RKO (cell line): ENCODE results near the gene MSI2.

ENCODE experiments used
- DNase-seq: peaks from one replicate; pipeline ENCODE4 v3.0.0-alpha.2; 2016; ENCODE audit warnings: low spot score

The MSI2 gene

GRCh38 chr17:57343717-57344116, 87.4 kb downstream of the MSI2 start:
- no peak for DNase-seq

DNA sequence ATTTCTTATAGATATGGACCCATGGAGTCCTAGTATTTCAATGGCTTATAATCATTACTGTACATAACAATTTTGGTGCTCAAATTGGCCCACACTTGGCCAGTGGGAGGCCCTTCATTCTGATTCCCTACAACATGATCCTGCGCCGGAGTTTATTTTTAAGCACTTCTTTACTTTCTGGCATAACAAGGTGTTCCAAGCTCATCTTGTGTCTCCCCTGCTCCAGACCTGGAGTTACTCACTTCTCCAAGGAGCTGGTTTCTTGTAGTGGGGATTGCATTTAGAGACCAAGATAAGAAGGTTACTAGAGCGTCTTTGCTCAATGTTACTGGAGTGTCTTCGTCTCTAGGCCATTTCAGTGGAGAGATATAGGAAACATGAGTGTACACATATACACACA, 87.9 kb downstream of the MSI2 start:
- no peak for DNase-seq

DNA sequence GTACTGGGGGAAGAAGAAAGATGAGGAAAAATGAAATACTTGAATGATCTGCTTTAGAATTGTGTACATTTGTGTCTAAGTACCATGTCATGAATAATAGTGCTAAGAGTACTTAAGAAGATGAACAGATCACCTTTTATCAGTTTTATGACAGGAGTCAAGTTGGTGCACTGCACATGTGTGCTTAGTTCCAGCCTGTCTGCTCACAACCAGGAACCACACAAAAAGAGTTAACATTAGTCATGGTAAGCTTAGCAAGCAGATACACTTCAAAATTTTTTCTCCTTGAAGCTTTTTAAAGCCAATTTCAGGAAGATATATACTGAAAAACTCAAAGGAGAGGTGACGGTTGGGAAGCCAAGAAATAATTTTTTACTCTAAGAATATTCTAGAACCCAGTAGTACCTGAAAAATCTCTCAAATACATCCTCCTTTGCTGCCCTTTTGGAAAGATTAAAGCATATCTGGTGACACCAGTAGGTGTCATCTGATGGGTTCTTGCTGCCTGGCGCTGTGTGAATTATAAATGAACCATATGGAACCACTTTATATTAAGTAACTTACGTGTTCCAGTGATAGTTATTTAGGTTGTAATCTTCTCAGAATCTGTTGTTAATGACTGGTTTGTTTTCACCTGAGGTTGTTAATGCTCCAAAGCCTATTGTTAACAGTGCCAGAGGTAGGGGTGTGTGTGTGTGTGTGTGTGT, 93.4 kb downstream of the MSI2 start:
- DNase-seq = no peak

GRCh38 chr17:57350266-57350665, 93.9 kb downstream of the MSI2 start:
- DNase-seq = no peak

DNA sequence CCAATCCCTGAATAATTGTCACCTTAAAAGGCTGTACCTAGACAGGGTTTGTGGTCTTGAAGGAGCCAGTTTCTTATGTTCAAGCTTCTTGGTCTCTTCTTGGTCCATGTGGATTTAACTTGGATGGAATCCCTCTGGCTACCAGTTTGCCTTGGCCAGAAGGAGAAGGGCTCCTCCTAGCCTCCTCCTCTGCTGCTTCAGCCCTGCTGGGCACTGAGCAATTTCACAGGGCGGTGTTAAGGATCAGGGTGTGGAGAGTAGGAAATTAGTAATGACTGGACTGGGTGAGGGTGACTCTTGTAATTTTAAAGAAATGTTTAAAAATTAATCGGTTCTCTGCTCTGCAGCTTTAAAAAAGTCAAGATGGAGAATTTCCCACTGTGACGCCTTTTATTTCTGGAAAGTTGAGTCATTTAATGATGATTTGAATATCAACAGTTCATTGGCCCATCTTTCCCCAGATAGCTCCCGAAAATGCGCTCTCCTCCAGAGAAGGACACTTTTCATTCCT, 96.4 kb downstream of the MSI2 start:
- no peak for DNase-seq

- DNase-seq = no peak
Observed at GRCh38 chr17:57354673-57355072, 98.3 kb downstream of the MSI2 start.

GRCh38 chr17:57355090-57355859, 99.0 kb downstream of the MSI2 start:
- no peak for DNase-seq

GRCh38 chr17:57356153-57356718, 99.9 kb downstream of the MSI2 start:
- no peak for DNase-seq

- no peak for DNase-seq
Observed at GRCh38 chr17:57356719-57357391, 100.5 kb downstream of the MSI2 start.

- no peak for DNase-seq
Observed at GRCh38 chr17:57357392-57357784, 101.1 kb downstream of the MSI2 start.

GRCh38 chr17:57357830-57358430, 101.6 kb downstream of the MSI2 start:
- DNase-seq = no peak

DNA sequence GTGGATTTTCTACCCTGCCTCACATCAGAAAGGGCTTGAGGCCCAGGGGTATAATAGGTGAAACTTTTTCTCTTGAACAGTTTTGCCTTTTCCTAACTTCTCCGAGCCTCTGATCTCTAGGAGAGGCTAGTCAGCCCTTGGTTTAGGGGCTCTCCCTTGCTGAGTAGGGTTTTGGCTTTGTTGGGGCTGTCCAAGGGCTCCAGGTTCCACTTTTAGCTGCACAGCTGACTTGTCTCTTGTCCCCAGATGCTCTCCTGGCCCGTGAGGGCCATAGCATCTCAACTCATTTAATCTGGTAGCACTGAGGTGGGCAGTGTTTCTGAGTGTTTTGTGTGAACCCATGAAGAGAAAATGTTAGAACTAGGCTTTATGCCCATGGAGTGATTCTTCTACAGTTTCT, 103.9 kb downstream of the MSI2 start:
- DNase-seq = no peak

DNA sequence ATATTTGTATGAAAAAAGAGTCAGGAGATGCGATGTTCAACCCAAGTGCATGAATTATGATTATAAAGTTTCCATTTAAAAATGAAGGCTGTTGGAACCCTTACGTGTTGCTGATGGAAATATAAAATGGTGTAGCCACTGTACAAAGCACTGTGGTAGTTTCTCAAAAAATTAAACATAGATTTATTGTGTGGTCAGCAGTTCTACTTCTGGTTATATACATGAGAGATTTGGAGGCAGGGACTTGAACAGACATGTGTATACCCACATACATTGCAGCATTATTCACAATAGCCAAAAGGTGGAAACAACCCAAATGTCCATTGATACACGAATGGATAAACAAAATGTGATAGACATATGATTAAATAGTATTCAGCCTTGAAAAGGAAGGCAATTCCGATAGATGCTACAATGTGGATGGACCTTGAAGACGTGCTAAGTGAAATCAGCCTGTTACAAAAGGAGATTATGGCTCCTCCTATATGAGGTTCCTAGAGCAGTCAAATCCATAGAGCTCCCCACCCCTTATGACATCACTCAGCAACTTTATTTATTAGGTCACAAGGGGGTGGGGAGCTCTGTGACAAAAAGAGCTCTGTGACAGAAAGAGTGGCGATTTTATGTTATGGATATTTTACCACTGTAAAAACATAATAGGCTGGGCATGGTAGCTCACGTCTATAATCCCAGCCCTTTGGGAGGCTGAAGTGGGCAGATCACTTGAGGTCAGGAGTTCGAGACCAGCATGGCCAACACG, 106.7 kb downstream of the MSI2 start:
- DNase-seq = no peak

- DNase-seq = no peak
Observed at GRCh38 chr17:57363580-57363979, 107.3 kb downstream of the MSI2 start.

GRCh38 chr17:57363998-57364643, 107.8 kb downstream of the MSI2 start:
- no peak for DNase-seq

GRCh38 chr17:57365420-57365819, 109.1 kb downstream of the MSI2 start:
- no peak for DNase-seq

DNA sequence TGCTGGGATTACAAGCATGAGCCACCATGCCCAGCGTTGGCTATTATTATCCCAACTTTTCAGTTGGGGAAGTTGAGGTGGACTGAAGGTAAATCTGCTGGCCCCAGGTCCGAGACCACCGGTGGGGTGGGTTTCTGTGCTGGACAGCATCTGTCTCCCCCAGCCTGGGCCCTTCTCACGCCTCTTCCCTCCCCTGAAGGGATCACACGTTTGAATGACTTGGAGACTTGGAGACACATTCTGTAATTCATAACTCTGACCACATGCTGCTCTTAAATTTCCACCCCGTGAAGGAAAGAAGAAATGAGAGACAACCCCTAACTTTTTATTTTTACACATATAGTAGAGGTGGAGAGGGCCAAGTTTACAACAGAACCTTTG, 109.8 kb downstream of the MSI2 start:
- DNase-seq = no peak

DNA sequence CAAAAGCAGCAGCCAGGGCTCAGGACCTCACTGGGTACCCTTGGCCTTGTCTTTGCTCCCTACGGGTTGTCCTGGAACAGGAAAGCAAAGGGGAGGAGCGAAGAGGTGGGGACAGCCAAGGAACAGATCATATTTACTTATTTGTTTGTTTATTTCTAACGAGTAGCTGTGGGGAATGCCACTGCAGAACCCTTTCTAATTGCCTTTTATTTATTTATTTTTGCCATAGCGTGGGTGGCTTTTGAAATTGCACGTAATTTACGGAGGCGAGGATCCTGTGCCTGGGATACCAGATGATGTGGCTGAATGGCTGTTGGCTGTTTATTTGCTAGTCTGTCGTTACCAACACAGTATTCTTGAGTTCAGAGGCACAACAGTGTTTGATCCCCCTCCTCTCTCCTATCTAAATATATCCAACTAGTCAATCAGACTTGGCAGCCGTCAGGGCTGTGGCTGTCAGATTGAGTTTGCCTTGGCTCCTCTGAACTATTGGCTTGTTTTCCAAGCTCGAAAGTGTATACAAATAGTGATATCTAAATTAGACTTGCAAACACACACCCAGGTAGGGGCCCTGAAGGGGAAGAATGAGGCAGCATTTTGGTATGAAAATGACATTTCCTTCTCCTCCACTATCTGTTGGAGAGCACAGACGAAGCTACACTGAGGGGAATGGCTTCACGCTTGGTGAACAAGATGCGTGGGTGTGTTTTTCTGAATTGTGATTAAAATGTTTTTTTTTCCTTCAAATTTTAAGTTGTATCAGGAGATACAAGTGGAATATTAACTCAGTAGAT, 110.4 kb downstream of the MSI2 start:
- DNase-seq = no peak

DNA sequence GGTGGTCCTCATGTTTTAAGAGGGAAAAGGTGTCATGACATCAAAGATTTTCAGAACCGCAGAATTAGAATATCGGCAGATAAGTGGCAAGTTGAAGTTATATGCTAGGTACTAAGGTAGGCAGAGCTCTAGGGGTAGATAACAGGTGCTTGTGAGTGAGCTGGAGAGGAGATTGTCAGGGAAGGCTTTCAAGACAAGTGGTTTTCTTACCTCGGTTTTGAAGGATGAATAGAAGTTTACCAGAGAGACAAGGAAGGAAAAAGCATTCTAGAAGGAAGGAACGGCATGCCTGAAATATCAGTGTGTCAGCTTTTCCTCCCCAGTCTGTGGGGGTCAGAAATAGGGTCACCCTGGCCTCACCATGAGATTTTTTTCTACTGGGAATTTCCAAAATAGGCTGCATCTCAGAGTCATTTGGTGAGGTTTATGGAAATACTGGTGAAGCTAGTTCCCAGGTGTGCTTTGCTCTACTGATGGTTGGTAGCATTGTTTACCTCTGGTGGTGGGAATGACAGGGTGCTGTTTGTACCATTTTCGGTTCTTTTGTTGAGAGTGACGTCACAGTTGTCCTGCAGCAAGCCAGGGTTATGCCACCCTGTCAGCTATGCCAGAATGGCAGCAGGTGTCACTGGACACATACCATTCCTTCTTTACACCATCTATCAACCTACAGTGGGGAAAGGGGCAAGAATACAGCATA, 112.5 kb downstream of the MSI2 start:
- DNase-seq = no peak
